Activated T-cell treated with anti-CD3 and anti-CD28 coated beads for 1 hour (primary cell): ENCODE results near the gene CARMIL3.
"Not testable (repeated sequence)": the region's sequence is repeated elsewhere in the genome, so short reads cannot be mapped to it uniquely, and the experiment has no call there.

Experiments
- DNase-seq: peaks from one replicate; pipeline ENCODE4 v3.0.0-alpha.2; 2020; ENCODE audit warnings: low read depth

CARMIL3 gene, protein sequence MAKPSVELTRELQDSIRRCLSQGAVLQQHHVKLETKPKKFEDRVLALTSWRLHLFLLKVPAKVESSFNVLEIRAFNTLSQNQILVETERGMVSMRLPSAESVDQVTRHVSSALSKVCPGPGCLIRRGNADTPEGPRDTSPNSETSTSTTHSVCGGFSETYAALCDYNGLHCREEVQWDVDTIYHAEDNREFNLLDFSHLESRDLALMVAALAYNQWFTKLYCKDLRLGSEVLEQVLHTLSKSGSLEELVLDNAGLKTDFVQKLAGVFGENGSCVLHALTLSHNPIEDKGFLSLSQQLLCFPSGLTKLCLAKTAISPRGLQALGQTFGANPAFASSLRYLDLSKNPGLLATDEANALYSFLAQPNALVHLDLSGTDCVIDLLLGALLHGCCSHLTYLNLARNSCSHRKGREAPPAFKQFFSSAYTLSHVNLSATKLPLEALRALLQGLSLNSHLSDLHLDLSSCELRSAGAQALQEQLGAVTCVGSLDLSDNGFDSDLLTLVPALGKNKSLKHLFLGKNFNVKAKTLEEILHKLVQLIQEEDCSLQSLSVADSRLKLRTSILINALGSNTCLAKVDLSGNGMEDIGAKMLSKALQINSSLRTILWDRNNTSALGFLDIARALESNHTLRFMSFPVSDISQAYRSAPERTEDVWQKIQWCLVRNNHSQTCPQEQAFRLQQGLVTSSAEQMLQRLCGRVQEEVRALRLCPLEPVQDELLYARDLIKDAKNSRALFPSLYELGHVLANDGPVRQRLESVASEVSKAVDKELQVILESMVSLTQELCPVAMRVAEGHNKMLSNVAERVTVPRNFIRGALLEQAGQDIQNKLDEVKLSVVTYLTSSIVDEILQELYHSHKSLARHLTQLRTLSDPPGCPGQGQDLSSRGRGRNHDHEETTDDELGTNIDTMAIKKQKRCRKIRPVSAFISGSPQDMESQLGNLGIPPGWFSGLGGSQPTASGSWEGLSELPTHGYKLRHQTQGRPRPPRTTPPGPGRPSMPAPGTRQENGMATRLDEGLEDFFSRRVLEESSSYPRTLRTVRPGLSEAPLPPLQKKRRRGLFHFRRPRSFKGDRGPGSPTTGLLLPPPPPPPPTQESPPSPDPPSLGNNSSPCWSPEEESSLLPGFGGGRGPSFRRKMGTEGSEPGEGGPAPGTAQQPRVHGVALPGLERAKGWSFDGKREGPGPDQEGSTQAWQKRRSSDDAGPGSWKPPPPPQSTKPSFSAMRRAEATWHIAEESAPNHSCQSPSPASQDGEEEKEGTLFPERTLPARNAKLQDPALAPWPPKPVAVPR (N-terminal part only)

DNA sequence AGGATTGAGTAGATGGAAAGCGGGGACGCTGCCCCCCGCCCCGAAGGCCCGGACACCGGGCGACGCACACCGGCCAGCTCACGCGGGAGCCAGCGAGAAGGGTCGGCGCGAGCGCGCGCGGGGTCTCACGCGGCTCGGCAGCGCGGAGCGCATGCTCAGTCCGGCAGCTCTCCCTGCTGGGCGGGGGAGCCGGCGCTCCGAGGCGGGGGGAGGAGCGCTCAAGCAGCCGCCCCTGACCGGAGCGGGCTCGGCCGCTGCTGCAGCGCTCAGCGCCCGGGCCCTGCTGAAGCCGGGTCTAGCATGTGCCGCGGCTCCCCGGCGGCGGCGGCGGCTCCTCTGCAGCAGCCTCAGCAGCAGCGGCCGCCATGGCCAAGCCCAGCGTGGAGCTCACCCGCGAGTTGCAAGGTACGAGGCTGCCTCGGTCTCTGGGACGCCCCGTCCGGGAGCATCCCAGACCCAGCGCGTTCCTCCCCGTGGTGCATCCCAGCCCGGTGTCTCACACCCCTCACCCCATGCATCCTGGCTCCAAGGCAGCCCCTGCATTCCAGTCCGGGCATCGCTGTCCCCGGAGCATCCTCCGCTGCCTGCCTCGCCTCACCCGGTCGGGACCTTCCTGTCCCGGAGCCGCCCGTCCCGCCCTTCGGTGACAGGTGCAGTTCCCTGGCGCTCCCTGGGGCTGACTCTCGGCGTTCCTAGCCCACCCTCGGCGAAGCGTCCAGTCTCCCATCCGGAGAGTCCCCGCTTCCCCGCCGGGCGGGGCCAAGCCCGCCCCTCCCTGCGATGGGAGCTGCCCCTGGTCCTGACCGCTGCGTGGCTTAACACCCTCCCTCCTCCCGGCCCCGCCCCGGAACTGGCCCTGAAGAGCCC, at the start of gene CARMIL3:
TSS of gene CARMIL3 (plus strand) at position 221 of the 867 bp plus-strand sequence. CDS start at position 366, 145 bp downstream.
- DNase-seq: peak; percentile 46

DNA sequence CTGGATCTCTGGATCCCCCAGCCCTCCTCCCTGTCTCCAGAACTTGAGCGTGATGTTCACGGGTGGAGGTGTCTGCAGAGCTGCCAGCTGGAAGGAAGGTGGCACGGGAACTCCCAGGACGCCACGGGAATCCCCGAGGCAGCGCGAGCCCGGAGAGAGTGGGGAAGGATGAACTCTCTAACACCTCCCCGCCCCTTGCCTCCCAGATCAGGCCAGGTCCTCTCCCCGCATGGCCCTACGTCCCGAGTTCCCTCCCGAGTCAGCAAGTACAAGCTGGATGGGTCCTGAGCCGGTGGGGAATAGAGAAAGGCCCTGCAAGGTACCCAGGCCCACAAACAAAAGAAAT, 45.4 kb upstream of the CARMIL3 start:
- not testable (repeated sequence) for DNase-seq

DNA sequence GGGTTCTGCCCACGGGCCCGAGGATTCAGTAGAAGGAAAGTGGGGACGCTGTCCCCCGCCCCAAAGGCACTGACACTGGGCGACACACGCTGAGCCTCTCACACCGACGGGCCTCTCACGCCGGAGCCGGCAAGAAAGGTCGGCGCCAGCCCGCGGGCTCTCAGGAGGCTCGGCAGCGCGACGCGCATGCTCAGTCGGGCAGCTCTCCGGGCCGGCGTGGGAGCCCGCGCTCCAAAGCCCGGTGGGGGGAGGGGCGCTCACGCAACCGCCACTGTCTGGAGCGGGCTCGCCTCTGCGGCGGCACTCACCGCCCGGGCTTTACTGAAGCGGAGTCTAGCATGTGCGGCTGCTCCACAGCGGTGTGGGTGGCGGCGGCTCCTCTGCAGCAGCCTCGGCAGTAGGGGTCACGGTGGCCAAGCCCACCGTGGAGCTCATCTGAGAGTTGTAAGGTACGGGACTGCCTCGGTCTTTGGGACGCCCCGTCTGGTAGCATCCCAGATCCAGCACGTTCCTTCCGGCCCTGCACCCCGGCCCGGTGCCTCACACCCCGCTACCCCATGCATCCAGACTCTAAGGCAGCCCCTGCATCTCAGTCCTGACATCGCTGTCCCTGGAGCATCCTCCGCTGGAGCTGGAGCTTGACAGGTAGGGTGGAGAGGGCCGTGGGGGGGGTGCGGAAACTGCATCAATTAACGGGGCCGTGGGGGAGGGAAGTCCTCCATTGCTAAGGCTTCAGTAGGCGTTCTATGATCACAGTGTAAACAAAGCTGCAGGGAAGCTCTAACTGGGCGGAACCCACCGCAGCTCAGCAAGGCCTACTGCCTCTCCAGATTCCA, 44.8 kb upstream of the CARMIL3 start:
- DNase-seq: peak; percentile 61

DNA sequence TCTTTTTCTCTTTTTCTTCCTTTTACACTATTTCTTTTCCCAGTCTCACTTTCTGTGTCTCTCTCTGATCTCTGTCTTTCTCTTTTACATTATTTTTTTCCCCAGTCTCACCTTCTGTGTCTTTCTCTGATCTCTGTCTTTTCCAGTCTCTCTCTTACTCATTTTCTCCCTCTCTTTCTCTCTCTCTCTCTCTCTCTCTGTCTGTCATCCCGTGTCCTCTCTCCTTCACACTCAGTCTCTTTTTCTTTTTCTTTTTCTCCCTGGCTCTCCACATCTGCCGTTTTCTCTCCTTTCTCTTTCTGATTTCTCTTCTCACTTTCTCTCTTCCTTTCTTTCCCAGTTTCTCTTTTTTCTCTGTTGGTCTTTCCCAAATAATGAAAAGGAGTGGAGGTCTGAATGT, 40.8 kb upstream of the CARMIL3 start:
- DNase-seq: no peak

DNA sequence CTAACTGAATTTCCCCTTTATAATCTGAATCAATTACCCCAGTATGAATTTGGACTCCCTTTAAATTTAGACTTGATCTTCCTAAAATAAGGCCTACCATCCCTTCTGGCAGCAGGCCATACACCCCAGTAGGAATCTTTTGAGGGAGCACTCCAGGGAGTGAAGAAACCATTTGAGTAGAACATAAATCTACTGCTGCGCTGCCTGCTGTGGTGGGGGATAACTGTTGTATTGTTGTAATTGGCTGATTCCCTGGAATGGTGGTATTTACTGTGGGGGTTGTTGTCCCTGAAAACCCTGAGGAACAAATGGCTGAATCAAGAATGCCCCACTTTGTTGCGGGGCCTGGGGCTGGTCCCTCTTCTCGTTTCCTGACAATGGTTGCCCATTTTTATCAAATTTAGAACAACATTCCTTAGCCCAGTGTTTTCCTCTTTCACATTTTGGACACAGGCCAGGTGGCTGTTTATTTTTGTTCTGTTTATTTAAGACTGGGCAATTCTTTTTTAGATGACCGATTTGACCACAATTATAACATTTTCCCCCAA, 39.0 kb upstream of the CARMIL3 start:
- not testable (repeated sequence) for DNase-seq

DNA sequence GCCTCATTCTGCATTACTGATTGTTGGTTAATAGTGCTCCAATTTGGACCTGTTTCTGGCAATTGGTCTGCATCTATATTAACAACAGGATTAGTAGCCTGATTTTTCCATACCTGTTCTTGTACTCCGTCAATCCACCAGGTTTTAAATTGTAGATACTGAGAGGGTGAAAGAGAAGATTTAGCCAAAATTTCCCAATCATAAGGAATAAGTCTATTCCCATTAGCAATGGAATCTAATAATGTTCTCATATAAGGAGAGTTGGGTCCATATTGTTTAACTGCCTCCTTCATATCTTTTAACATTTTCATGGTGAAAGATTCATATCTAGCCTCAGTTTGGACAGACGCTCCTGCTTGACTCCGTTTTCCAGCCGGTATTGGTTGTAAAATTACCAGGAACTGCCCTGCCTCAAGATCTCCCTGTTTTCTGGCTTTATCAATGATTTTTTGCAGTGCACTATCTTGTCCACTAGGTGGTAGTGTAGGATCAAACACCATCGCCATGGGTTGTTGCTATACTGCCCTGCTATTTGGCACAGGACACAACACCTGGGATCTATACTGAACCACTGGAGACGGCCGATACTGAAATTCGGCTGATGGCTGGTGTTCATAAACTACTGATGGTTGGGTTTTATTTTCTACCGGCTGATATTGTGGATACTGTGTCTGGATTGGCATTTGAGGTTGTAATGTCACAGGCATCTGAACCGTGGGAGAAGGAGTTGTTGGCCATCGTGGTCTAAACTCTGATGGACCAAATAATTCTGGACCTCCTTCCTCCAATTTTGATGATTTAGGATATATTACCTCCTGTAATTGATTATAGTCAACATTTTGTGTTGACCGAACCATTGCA, 37.9 kb upstream of the CARMIL3 start:
- DNase-seq: no peak

DNA sequence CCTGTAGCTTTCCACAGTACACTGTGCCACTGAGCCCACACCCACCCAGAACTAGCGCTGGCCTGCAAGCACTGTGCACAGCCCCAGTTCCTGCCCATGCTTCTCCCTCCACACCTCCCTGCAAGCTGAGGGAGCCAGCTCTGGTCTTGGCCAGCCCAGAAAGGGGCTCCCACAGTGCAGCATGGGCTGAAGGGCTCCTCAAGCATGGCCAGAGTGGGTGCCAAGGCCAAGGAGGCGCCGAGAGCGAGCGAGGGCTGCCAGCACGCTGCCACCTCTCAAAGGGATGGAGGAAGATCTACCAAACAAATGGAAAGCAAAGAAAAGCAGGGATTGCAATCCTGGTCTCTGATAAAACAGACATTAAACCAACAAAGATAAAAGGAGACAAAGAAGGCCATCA, 36.1 kb upstream of the CARMIL3 start:
- not testable (repeated sequence) for DNase-seq

DNA sequence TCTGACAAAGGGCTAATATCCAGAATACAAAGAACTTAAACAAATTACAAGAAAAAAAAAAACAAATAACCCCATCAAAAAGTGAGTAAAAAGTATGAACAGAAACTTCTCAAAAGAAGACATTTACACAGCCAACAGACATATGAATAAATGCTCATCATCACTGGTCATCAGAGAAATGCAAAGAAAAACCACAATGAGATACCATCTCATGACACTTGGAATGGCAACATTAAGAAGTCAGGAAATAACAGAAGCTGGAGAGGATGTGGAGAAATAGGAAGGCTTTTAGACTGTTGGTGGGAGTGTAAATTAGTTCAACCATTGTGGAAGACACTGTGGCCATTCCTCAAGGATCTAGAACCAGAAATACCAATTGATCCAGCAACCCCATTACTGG, 32.8 kb upstream of the CARMIL3 start:
- not testable (repeated sequence) for DNase-seq

DNA sequence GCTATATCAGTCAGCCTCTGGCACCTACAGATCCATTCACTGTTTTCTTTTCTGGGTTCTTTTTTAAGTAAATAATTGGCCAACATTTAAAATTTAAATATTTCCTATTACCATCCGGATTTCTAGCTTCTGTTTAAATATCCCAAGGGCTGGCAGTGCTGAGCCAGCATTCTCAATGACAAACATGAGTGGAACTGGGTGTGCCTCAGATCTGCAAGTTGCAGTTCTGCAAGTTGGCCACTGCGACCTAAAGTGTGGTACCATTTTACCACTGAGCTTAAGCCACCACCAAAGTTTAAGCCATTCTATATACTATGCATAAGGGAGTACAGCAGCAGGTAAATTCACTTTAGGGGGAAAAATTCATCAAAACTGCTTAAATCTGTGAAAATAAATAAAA, 31.9 kb upstream of the CARMIL3 start:
- not testable (repeated sequence) for DNase-seq

DNA sequence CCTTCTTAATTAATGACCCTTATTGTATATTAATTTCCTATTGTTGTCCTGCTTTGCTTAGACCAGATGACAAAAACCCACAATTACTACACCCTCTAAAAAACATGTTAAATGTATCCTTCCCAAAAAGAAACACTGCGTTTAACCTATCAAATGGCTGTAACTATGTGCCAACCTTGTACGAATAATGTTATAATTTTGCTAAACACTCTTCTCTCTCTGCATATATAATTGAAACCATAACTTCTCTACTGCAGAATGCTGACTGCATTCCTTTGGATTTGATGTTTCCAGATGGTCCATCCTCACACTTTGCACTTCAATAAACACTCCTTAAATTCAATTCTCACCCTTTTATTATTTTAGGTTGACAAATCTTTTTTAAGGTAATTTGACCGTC, 31.3 kb upstream of the CARMIL3 start:
- DNase-seq: not testable (repeated sequence)

DNA sequence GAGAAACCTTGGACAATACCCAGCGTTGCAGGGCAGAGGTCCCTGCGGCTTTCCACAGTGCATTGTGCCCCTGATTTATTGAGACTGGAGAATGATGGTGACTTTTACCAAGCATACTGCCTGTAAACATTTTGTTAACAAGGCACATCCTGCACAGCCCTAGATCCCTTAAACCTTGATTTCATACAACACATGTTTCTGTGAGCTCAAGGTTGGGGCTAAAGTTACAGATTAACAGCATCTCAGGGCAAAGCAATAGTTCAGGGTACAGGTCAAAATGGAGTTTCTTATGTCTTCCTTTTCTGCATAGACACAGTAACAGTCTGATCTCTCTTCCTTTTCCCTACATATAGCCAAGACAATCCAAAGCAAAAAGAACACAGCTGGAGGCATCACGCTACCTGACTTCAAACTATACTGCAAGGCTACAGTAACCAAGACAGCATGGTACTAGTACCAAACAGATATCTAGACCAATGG, 26.8 kb upstream of the CARMIL3 start:
- not testable (repeated sequence) for DNase-seq

DNA sequence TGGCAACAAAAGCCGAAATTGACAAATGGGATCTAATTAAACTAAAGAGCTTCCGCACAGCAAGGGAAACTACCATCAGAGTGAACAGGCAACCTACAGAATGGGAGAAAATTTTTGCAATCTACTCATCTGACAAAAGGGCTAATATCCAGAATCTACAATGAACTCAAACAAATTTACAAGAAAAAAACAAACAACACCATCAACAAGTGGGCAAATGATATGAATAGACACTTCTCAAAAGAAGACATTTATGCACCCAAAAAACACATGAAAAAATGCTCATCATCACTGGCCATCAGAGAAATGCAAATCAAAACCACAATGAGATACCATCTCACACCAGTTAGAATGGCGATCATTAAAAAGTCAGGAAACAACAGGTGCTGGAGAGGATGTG, 22.1 kb upstream of the CARMIL3 start:
- DNase-seq: not testable (repeated sequence)

DNA sequence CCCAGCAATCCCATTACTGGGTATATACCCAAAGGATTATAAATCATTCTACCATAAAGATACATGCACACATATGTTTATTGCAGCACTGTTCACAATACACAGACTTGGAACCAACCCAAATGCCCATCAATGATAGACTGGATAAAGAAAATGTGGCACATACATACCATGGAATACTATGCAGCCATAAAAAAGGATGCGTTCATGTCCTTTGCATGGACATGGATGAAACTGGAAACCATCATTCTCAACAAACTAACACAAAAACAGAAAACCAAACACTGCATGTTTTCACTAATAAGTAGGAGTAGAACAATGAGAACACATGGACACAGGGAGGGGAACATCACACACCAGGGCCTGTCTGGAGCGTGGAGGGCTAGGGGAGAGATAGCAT, 20.5 kb upstream of the CARMIL3 start:
- not testable (repeated sequence) for DNase-seq

DNA sequence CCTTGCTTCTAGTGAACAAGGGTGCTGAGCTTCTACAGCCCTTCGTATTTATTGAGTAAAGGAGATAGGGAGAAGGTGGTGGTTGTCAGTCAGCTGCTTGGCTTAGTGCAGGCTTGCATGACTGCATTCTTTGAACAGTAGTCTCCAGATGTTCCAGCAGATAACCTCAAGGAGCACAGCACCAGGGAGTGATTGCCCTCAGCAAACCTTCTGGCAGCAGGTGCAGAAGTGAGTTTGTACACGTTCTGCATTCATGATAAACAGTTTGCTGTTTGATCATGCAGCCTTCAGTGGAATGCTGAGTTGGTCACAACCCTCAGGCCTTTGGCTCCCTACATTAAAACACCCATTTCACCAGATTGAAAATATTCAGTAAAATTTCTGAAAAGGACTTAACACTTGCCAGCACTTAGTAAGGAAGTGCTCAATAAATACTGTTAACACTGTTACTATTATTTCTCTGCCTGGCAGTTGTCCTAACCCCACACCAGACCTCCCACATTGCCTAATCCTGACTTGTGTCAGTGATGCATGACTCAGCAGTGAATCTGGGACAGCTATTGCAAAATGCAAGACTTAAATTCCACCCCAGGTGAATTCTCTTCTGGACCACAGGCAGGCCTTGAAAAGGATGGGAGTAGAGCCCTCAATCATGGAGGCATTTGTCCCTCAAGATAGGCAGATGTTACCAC, 18.9 kb upstream of the CARMIL3 start:
- no peak for DNase-seq

DNA sequence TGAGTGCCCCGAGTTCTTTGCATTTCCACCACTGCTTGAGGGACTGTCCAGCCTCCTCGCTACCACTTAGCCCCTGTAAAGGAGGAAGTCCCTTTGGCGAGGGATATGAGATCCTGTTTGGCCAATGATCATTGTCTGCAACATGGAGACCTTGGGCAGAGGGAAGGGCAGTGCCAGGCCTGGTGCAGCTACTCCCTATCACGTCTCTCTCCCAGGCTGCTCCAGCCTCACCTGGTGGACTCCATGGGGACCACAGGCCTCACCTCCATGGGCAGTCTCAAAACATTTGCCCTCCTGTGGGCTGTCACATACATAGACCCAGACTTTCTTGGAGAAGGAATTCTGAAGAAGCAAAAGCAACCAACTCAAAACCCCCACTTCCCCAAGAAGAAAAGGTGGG, 16.0 kb upstream of the CARMIL3 start:
- DNase-seq: not testable (repeated sequence)

DNA sequence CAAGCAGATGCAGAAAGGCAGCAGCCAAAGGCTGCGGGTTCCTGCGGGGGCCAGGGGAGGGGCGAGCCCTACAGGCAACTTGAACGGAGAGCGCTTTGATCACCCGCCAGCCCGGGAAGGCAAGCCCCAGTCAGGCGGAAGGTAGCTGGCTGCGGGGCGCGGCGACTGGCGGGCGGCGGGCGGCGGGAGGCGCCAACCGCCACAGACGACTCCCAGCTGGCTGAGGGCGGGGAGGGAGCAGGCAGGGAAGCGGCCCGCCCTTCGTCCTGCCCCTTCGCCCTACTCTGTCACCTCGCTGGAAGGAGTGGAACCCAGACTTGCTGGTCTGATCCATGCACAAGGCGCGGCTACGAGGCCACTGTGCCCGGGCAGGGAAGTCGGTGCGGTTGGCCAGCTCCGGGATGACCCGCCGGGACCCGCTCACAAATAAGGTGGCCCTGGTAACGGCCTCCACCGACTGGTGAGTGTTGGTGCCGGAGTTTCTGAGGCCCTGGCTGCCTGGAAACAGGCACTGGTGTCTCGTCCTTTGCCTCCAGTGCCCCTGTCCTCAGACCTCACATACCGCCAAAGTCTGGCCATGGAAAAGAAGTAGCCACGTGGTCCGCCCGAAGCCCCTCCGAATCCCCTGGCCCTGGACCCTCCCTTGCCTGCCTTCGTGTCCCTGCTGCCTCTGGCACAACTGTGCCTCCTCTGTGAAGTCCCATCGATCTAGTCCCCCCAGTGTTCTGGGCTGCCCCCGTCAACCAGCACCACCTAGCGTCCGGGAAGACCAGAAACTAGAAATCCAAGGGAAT, 15.4 kb upstream of the CARMIL3 start:
- peak; percentile 49 for DNase-seq

DNA sequence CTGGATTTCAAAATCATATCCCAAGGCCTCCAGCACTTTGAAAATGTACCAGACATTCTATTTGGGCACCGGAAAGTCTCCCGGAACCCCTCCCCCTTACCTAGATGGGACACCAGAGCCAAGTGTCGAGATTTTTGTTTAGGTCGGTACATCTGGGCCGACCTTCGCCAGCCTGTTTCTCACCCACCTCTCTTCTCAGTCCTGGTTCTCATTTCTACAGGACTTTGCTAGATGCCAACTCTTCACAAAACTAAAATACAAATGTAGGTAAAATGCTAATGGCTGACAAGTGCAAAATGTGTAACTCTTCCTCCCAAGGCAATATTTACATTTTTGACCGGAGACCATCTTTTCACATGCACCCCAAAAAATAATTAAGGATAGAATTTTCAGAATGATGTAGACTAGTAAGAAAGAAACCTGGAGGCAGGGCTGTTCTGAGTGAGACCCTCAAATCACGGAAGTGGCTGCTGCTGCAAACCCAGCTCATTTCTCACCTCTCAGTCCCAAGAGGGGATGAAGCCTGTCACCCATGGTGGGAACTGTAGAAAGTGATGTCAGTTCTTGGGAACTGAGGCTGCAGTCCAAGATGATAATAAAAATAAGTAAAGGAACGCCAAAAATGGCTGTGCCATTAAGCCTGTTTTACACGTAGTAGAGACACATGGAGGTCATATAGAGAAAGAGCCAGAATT, 14.7 kb upstream of the CARMIL3 start:
- DNase-seq: not testable (repeated sequence)
